Parathyroid adenoma (tissue), 2 donors: ENCODE data around the gene C19orf12.
"Not testable (repeated sequence)": the region's sequence is repeated elsewhere in the genome, so short reads cannot be mapped to it uniquely, and the experiment has no call there.

Experiments
- H2AFZ ChIP-seq: fragments of 300-600 bp; sonication (generic); one replicate; pipeline ENCODE4 v1.7.0; 2017; ENCODE audit warnings: antibody characterized with exemption, mild to moderate bottlenecking
- H3K27ac ChIP-seq: fragments of 300-600 bp; sonication (generic); one replicate; pipeline ENCODE4 v1.7.0; 2017
- H3K27me3 ChIP-seq: fragments of 300-600 bp; sonication (generic); one replicate; pipeline ENCODE4 v1.7.0; 2017; ENCODE audit warnings: low read length; ENCODE audit not compliant: control insufficient read depth, insufficient read depth
- H3K36me3 ChIP-seq: fragments of 300-600 bp; sonication (generic); one replicate; pipeline ENCODE4 v1.7.0; 2017; ENCODE audit warnings: low read length; ENCODE audit not compliant: control insufficient read depth, insufficient read depth
- H3K4me1 ChIP-seq: fragments of 300-600 bp; sonication (generic); one replicate; pipeline ENCODE4 v1.7.0; 2017; ENCODE audit warnings: control low read depth
- H3K4me2 ChIP-seq: fragments of 300-600 bp; sonication (generic); one replicate; pipeline ENCODE4 v1.7.0; 2017; ENCODE audit warnings: low read length
- H3K4me3 ChIP-seq: fragments of 300-600 bp; sonication (generic); one replicate; pipeline ENCODE4 v1.7.0; 2017; ENCODE audit warnings: low read depth, low read length
- H3K79me2 ChIP-seq: fragments of 300-600 bp; sonication (generic); one replicate; pipeline ENCODE4 v1.7.0; 2017; ENCODE audit warnings: control low read depth
- H3K9ac ChIP-seq: fragments of 300-600 bp; sonication (generic); one replicate; pipeline ENCODE4 v1.7.0; 2017; ENCODE audit warnings: mild to moderate bottlenecking
- H3K9me3 ChIP-seq: fragments of 300-600 bp; sonication (generic); one replicate; pipeline ENCODE4 v1.7.0; 2017; ENCODE audit warnings: low read length; ENCODE audit not compliant: control insufficient read depth
- TF ChIP-seq, protein P1 (sequence below): fragments of 300-600 bp; sonication (generic); IDR thresholded peaks from one replicate; pipeline ENCODE4 v1.7.0; 2017; ENCODE audit warnings: antibody characterized with exemption, mild to moderate bottlenecking
- donor health status: primary hyperparathyroidism.

The C19orf12 gene

DNA sequence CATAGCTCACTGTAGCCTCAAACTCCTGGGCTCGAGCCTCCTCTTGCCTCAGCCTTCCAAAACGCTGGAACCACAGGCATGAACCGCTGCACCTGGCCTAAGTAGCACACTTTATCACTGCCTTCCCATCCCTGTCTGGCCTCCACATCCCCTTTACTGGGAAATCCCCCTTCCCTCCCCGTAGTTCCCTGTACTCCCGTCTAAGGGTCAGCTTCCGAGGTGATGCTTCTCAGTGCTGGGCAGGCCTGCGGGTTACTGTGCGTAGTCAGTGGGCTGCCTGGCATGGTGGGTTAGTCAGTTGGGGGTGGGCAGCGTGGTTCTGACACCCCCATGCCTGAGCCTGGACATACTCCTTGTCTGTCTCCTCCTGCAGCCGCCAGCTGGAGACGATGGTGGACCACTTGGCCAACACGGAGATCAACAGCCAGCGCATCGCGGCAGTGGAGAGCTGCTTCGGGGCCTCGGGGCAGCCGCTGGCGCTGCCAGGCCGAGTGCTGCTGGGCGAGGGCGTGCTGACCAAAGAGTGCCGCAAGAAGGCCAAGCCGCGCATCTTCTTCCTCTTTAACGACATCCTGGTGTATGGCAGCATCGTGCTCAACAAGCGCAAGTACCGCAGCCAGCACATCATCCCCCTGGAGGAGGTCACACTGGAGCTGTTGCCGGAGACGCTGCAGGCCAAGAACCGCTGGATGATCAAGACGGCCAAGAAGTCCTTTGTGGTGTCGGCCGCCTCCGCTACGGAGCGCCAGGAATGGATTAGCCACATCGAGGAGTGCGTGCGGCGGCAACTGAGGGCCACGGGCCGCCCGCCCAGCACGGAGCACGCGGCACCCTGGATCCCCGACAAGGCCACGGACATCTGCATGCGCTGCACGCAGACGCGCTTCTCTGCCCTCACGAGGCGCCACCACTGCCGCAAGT lies 41.4 kb downstream of the C19orf12 start:
- TF ChIP-seq, protein P1, sequence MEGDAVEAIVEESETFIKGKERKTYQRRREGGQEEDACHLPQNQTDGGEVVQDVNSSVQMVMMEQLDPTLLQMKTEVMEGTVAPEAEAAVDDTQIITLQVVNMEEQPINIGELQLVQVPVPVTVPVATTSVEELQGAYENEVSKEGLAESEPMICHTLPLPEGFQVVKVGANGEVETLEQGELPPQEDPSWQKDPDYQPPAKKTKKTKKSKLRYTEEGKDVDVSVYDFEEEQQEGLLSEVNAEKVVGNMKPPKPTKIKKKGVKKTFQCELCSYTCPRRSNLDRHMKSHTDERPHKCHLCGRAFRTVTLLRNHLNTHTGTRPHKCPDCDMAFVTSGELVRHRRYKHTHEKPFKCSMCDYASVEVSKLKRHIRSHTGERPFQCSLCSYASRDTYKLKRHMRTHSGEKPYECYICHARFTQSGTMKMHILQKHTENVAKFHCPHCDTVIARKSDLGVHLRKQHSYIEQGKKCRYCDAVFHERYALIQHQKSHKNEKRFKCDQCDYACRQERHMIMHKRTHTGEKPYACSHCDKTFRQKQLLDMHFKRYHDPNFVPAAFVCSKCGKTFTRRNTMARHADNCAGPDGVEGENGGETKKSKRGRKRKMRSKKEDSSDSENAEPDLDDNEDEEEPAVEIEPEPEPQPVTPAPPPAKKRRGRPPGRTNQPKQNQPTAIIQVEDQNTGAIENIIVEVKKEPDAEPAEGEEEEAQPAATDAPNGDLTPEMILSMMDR: no peak
- Histone ChIP-seq H3K27ac (no peak overlapping the region), H3K79me2 (peaks cover 43% of the 10 kb centered on the region), H3K4me3 (no peak overlapping the region), H3K36me3 (no peaks in the 10 kb centered on the region), H3K9ac (no peak overlapping the region), H3K4me1 (peaks cover 43% of the 10 kb centered on the region), H2AFZ (no peak overlapping the region), H3K9me3 (no peaks in the 10 kb centered on the region), H3K27me3 (no peaks in the 10 kb centered on the region), H3K4me2 (no peak overlapping the region)

DNA sequence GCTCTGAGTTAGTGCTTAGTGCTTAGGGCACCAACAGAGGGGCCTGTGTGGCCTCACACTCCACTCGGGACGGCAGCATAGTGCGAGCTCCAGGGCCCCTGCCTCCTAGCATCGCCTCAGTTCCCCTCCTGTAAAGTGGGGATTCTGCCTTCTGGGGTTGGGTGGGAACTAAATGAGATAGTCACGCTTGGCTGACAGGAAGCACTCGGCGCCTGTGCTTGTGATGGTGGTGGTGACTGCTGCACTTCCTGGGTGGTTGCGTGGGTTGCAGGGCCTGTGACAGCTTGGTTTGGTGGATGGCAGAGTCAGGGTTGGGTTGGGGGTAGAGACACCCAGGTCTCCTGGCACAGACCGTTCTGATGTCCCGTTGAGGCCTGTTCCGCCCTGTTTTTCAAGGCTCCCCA lies 42.1 kb downstream of the C19orf12 start:
- TF ChIP-seq, protein P1: no peak
- H3K27me3 ChIP-seq: no peaks in the 10 kb centered on the region
- H3K4me1 ChIP-seq: peaks cover 44% of the 10 kb centered on the region
- H2AFZ ChIP-seq: no peak overlapping the region
- no peaks in the 10 kb centered on the region for H3K9me3 ChIP-seq
- no peak overlapping the region for H3K4me2 ChIP-seq
- no peak overlapping the region for H3K9ac ChIP-seq
- peaks cover 41% of the 10 kb centered on the region for H3K79me2 ChIP-seq
- no peaks in the 10 kb centered on the region for H3K36me3 ChIP-seq
- no peak overlapping the region for H3K4me3 ChIP-seq
- peak overlapping the region; percentile 87 for H3K27ac ChIP-seq

DNA sequence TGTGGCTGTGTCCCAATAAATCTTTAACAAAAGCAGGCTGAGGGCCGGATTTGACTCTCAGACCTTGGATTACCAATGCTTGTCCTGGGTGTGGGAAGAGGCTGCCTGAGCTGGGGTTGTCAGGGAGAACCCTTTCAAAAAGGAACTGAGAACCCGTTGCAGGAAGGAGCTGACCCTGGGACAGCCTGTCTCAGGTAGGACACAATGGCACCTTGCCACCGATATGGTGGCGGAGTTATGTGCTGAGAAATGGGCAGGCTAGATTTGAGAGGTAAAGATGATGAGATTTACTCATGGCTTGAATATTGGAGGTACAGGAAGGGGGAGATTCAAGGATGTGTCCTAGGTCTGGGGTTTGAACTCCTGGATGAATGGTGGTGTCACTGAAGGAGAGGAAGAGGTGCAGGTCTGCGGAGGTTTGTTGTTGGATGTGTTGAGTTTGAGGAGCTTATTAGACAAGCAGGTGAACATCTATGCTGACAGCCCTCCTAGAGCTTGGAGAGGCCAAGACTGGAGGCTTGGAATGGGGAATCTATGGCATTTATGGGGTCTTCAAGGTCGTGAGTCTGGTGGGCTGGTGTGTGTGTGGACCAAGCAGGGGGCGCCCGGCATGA lies 42.6 kb downstream of the C19orf12 start:
- TF ChIP-seq, protein P1: no peak
- Histone ChIP-seq H3K9ac (no peak overlapping the region), H3K79me2 (peaks cover 41% of the 10 kb centered on the region), H3K9me3 (no peaks in the 10 kb centered on the region), H3K4me1 (peaks cover 48% of the 10 kb centered on the region), H3K4me3 (no peak overlapping the region), H3K36me3 (no peaks in the 10 kb centered on the region), H3K4me2 (no peak overlapping the region), H3K27me3 (no peaks in the 10 kb centered on the region), H3K27ac (peak overlapping the region; percentile 87), H2AFZ (no peak overlapping the region)

DNA sequence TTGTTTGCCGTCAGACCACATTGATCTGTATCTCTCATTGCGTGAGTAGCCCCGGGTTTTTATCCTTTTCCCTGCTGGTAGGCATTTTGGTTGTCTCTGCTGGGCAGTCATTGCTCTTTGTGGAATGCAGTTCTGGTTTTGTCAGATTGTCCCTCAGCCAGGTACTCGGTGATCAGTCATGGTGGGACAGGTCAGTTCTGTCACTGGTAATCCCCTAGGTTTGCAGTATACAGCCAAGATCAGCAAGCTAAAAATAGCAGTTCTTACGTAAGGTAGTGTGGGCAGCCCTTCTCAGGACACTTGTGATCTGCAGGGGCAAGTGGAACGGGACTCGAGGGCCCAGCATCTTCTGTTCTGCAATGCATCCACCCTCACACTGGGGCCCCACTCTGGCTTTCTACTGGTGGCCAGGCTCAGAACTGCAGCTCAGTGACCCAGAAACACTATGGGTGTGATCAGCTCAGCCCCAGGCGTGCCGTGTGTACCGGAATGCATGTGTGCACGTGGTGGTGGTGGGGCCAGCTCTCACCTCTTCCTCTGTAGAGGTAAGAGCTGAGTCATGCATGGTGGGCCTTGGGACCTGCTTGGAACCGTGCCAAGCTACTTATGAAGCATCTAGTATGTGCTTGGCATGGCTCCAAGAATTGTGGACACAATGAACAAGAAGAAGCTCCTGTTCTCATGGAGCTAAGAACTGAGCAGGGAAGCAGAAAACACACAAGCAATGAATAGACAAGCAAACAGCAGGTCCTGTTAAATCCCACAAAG lies 43.5 kb downstream of the C19orf12 start:
- Histone ChIP-seq H2AFZ (peak overlapping the region; percentile 55), H3K4me1 (peaks cover 50% of the 10 kb centered on the region), H3K9me3 (no peaks in the 10 kb centered on the region), H3K4me2 (peak overlapping the region; percentile 66), H3K36me3 (no peaks in the 10 kb centered on the region), H3K27ac (peak overlapping the region; percentile 87), H3K9ac (no peak overlapping the region), H3K4me3 (peak overlapping the region; percentile 18), H3K27me3 (no peaks in the 10 kb centered on the region), H3K79me2 (peaks cover 41% of the 10 kb centered on the region)
- TF ChIP-seq, protein P1: peak; percentile 35

DNA sequence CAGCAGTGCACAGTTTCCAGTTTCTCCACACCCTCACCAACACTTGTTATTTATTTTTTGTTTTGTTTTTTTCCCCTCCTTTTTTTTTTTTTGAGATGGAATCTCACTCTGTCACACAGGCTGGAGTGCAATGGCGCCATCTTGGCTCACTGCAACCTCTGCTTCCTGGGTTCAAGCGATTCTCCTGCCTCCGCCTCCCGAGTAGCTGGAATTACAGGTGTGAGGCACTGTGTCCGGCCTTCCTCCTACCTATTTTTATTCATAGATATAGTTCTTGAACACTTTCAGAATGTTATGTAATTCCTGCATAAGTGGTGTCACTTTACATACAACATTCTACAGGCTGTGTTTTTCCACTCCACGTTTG lies 44.1 kb downstream of the C19orf12 start:
- Histone ChIP-seq H3K4me3 (peak overlapping the region; percentile 18), H3K4me1 (peaks cover 46% of the 10 kb centered on the region)

More for the DNA sequence above, 44.1 kb downstream of the C19orf12 start:
- Histone ChIP-seq H3K4me2 (peak overlapping the region; percentile 66), H3K79me2 (peaks cover 40% of the 10 kb centered on the region), H3K27ac (peak overlapping the region; percentile 87), H2AFZ (peak overlapping the region; percentile 55)
- H3K36me3 ChIP-seq, H3K9ac ChIP-seq, H3K27me3 ChIP-seq, H3K9me3 ChIP-seq: not testable (repeated sequence)
